ENCODE results near the gene TUBB2B.
"Not testable (repeated sequence)": the region's sequence is repeated elsewhere in the genome, so short reads cannot be mapped to it uniquely, and the experiment has no call there.

TUBB2B gene

GRCh38 chr6:3209114-3210023, 18.1 kb downstream of the TUBB2B start:
- no peak for FAIRE-seq

GRCh38 chr6:3208775-3209113, 18.7 kb downstream of the TUBB2B start:
- FAIRE-seq: no peak

- no peak for FAIRE-seq
These were observed 19.2 kb downstream of the TUBB2B start for GRCh38 chr6:3208098-3208774.

GRCh38 chr6:3206339-3207015, 21.0 kb downstream of the TUBB2B start:
- FAIRE-seq: no peak

GRCh38 chr6:3205913-3206312, 21.5 kb downstream of the TUBB2B start:
- FAIRE-seq: no peak

GRCh38 chr6:3204921-3205320, 22.5 kb downstream of the TUBB2B start:
- FAIRE-seq: no peak

- FAIRE-seq: no peak
These were observed 24.3 kb downstream of the TUBB2B start for GRCh38 chr6:3202999-3203696.

- no peak for FAIRE-seq
These were observed 26.1 kb downstream of the TUBB2B start for GRCh38 chr6:3201388-3201787.

GRCh38 chr6:3200682-3201081, 26.8 kb downstream of the TUBB2B start:
- no peak for FAIRE-seq

GRCh38 chr6:3199382-3199781, 28.1 kb downstream of the TUBB2B start:
- no peak for FAIRE-seq

GRCh38 chr6:3197734-3198133, 29.7 kb downstream of the TUBB2B start:
- not testable (repeated sequence) for FAIRE-seq

- FAIRE-seq: no peak
These were observed 30.7 kb downstream of the TUBB2B start for GRCh38 chr6:3196770-3197169.

- no peak for FAIRE-seq
These were observed 31.6 kb downstream of the TUBB2B start for GRCh38 chr6:3195695-3196497.

- FAIRE-seq: no peak
These were observed 32.1 kb downstream of the TUBB2B start for GRCh38 chr6:3195420-3195694.

GRCh38 chr6:3194535-3195419, 32.7 kb downstream of the TUBB2B start:
- no peak for FAIRE-seq

- no peak for FAIRE-seq
These were observed 34.2 kb downstream of the TUBB2B start for GRCh38 chr6:3193102-3193849.

- FAIRE-seq: no peak
These were observed 36.7 kb downstream of the TUBB2B start for GRCh38 chr6:3190779-3191178.

GRCh38 chr6:3190056-3190455, 37.4 kb downstream of the TUBB2B start:
- no peak for FAIRE-seq

- FAIRE-seq: not testable (repeated sequence)
These were observed 38.3 kb downstream of the TUBB2B start for GRCh38 chr6:3189192-3189591.

GRCh38 chr6:3188262-3188661, 39.2 kb downstream of the TUBB2B start:
- FAIRE-seq: no peak

- no peak for FAIRE-seq
These were observed 40.5 kb downstream of the TUBB2B start for GRCh38 chr6:3186974-3187382.
